Measurements from ENCODE around the gene OSBPL2.

The OSBPL2 gene

DNA sequence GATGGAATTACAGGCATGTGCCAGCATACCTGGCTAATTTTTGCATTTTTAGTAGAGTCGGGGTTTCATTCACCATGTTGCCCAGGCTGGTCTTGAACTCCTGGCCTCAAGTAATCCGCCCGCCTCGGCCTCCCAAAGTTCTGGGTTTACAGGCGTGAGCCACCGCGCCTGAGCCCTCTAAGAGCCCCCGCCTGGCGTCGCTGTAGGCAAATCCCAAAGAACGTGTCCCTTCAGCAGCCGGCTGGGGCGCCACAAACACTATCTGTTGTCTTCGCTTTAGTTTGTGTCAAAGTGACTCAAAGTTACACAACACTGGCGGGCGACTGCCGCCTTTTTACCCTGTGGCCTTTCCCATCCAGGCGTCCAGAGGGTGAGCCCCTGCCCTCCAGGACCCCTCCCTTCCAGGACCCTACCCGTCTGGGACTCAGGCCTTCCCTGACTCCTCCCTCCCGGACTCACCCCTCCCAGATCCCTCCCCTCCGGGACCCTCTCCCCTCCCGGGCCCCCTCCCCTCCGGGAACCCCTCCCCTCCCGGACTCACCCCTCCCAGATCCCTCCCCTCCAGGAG lies 63.5 kb downstream of the OSBPL2 start:
- DNase-seq (ENCODE audit: low spot score) = peak; percentile 99

DNA sequence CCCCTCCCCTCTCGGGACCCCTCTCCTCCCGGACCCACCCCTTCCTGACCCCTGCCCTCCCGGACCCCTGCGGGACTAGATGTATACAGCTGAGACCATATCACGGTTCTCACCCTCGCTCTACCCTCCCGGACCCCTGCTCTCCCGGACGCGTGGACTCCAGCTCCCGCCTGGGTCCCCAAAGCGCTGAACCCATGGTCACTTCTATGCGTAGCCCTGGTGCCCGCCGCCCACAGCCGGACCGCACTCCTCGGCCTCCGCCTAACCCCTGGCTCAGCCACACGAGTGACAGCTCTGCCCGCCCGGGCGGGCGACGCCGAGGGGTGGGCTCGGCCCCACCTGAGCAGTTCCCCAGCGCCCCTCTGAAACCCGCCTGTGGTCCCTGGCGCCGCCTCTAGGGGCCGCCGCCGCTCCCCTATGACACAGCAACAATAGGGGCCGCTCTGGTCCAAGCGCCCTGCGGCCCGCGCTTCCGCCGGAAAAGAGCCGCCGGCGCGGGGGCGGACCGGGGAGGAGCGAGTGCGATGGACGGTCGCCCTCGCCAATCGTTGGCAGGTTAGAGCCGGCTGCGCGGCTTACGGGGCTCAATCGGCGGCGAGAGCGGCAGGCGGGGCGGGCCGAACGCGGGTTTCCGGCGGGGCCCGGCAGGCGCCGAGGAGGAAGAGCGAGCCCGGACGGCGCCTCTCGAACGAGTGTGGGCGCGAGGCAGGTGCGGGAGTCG lies 64.2 kb downstream of the OSBPL2 start, which contains the start of gene ADRM1:
ADRM1 (plus strand) TSS at position 657 of the 721 bp plus-strand sequence. CDS start 572 bp downstream, outside the sequence.
- peak; percentile 97 for DNase-seq (ENCODE audit: low spot score)

DNA sequence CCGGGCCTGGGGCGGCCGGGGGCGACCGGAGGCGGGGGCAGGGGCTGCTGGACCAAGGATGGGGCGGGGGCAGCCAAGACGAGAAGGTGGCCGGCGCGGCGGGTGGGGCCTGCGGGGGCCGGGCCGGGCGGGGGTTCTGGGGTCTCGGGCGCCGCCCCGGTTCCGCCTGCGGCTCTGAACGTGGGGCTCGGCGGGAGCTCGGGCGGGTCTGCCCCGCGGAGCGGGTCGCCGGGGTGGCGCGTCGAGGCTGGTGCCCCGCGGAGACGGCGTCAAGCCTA lies 64.7 kb downstream of the OSBPL2 start:
- DNase-seq (ENCODE audit: low spot score) = no peak

DNA sequence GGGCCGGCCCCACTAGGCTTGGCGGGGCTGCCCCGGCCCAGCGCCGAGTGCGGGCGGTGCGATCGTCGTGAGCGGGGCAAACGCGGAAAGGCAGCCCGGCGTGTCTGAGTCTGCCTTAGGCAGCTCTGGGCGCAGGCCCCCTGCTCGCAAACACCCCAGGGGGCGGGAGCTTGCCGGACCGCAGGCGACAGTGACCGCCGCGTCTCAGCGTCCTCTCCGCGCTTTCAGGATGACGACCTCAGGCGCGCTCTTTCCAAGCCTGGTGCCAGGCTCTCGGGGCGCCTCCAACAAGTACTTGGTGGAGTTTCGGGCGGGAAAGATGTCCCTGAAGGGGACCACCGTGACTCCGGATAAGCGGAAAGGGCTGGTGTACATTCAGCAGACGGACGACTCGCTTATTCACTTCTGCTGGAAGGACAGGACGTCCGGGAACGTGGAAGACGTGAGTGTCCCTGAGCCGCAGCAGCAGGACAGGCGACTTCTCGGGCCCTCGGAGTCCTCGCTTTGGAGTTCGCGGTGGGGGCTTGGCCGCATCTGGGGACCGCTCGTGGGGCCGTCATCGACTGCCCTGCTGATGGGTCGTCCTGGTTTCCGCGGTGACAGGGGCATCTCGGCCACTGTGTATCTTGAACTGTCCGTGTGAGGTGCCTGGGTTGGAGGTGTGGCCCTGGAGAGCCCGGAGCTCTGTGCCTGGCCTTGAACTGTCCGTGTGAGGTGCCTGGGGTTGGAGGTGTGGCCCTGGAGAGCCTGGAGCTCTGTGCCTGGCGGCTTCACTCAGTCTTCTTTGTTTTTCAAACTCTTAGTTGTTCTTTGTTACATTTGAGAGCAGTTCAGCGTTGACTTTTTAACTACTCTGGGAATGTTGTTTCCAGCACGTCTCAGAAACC lies 65.3 kb downstream of the OSBPL2 start:
- peak; percentile 63 for DNase-seq (ENCODE audit: low spot score)

DNA sequence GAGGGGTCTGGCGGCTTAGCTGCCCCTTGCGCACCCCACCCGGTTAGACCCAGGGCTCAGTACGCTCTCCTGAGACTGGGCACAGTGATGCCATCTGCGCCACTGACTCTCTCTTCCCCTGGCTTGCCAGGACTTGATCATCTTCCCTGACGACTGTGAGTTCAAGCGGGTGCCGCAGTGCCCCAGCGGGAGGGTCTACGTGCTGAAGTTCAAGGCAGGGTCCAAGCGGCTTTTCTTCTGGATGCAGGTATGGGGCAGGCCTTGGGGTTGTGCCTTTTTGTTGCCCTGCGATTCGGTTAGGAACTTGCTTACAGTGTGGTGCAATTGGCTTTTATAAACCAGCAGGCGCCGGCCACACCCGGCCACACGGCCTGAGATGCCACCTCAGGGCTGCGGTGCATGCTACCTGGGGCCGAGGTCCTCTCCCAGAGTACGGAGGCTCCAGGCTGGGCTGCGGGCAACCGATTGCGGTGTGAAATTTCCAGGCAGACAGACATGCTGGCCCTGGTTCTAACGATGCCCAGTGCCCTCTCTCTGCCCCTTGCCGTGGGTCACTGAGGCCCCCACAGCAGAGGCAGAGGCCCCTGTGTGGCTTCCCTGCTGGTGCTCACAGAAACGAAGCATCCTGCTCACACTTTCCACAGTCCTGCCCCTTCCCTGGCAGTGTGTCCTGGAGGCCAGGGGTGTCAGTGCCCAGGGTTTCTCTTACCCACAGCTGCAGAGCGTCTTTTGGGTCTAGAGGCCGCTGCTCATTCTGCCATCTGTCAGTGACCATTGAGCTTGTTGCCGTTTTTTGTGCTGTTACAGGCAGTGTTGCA lies 66.2 kb downstream of the OSBPL2 start:
- DNase-seq (ENCODE audit: low spot score) = peak; percentile 36

DNA sequence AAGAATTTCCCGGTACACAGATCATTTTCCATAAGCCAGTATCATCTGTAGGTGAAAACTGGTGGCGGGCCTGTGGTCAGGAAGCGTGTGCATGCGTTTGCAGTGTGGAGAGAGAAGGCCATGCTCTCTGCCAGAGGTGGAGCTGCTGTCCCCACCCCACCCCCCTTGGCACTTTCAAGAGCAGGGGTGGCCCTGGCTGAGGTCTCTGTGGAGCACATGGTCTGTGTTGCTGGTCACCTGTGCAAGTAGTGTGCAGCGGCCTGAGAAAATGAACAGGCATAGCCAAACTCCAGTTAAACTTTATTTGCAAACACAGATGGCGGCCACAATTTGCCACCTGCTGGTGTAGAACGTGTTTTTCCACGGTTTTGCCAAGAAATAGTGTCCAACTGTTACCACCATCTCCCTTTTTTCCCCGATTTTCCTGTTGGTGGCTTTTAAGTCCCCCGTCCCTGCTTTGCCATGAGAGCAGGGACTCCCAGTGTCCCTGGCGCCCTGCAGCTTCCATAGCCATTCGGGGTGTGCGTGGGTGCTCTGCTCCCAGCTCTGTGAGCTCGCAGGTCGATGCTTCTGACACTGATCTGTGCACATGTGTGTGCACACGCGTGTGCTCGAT lies 66.9 kb downstream of the OSBPL2 start:
- peak; percentile 62 for DNase-seq (ENCODE audit: low spot score)

DNA sequence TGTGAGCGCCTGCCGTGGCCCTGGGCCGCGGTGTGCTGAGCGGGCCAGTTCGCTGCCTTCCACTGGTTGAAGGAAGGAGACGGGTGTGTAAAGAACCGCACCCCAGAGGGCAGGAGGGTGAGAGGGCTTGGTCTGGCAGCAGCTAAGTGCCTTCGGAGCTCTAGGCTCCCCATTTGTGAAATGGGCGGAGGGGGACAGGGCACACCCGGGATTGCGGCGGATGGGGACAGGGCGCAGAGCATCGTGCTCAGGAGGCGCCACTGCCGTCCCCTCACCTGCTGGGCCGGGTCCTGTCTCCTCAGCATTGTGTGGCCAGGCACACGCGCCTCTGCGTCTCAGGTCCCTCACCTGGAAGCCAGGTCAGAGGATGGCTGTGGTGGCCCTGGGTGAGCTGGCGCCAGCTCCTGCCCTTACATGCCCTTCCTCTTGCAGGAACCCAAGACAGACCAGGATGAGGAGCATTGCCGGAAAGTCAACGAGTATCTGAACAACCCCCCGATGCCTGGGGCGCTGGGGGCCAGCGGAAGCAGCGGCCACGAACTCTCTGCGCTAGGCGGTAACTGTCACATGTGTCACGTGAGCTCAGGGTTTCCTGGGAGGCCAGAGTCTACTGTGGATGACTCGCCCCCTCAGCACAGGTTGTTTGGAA lies 67.6 kb downstream of the OSBPL2 start:
- DNase-seq (ENCODE audit: low spot score) = peak; percentile 47

DNA sequence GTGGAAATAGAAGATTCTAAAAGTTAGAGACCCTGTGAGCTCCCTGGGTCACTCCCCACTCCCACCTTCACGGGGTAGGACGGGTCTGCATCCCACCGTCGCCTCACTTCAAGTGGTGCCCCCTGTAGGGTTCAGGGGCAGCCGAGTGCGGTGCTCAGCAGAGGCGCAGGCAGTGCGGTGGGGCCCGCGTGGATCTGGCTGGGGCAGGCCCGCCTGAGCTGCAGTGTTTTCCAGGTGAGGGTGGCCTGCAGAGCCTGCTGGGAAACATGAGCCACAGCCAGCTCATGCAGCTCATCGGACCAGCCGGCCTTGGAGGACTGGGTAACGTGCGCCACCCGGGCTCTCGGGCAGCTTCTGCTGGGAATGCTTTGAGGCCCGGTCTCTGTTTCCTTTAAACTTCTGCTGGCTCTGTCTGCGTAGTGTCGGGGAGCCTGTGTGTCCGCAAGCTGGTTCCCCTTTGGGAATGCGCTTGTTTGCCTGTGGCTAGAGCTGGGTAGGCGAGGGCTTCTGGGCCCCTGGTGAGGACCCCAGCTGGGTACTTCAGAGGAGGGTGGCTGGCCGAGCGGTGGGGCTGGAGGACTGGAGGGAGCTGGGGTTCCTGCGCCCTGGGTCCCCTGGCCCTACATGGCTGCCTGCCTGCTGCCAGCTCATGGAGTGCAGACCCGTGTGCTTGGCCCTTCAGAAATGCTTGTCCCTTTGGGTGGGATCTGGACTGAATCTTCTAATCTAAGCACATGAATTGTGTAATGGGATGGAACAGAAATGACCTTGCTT lies 68.3 kb downstream of the OSBPL2 start:
- DNase-seq (ENCODE audit: low spot score) = no peak

DNA sequence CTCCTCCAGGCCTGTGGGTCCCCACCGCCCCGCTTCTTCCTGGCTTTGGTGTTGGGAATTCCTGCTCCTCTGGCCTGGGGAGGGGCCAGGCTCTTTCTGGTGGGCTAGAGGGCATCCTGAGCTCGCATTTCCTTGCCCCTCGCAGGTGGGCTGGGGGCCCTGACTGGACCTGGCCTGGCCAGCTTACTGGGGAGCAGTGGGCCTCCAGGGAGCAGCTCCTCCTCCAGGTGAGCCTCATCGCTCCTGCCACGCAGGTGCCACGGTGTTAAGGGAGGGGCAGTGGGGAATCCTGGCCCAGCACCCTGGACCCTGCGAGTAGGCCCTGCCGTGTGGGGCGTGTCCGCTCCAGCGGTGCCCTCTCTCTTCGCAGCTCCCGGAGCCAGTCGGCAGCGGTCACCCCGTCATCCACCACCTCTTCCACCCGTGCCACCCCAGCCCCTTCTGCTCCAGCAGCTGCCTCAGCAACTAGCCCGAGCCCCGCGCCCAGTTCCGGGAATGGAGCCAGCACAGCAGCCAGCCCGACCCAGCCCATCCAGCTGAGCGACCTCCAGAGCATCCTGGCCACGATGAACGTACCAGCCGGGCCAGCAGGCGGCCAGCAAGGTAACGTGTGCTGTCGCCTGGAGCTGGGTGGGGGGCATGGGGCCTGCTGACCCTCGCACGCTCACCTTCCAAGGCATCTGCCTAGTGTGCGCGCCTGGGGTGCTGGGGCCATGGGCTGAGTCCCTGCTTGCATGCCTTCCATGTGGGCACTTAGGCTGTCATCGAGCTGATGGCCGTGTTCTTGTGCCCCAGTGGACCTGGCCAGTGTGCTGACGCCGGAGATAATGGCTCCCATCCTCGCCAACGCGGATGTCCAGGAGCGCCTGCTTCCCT lies 69.1 kb downstream of the OSBPL2 start:
- no peak for DNase-seq (ENCODE audit: low spot score)

DNA sequence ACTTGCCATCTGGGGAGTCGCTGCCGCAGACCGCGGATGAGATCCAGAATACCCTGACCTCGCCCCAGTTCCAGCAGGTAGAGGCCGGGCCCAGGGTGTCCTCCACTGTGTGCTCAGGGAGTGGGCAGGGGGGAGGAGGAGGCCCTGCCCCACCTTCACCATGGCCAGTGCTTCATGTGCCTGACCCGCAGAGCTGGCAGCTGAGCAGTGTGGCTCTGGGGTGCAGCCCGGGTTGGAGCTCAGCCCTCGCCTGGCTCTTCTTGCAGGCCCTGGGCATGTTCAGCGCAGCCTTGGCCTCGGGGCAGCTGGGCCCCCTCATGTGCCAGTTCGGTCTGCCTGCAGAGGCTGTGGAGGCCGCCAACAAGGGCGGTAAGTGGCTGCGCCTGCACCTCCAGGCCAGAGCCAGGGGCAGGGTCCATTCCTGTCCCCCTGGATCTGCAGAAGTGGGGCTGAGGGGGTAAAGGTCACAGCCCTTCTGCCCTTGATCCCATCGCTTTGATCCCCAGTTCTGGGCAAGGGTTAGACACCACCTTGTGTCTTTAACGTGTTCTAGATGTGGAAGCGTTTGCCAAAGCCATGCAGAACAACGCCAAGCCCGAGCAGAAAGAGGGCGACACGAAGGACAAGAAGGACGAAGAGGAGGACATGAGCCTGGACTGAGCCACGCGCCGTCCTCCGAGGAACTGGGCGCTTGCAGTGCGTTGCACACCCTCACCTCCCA lies 69.9 kb downstream of the OSBPL2 start:
- DNase-seq (ENCODE audit: low spot score) = no peak

DNA sequence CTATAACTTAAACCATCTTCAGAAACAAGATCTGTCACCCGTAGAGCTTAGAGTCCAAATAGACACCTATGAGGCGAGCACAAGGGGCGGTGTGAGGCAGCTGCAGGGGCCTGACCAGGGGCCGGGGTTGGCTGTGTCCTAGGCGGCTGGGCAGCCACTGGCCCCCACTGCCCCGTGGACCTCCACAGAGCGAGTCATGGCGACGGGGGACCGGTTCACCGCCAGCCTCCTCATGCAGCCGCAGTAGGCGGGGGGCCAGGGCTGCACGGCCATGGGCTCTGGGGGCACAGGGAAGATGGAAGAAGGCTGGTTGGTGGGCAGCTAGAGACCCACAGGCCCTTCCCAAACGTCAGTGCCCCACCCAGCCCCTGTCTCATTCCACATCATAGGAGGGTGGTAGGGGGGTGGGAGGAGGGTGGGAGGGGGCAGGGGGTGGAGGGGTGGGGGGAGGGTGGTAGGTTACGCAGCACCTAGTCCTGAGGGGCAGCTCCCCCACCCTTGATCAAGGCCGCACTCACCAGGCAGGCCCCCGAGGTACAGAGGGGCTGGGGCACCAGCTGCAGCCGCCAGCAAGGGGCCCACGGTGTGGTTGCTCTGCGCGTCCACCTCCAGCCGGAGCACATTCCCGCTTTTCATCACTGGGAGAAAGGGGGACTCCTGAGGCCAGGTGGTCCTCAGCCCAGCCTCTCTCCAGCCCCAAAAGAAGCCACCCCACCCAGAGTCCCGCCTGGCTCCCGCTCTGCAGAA lies 71.0 kb downstream of the OSBPL2 start:
- no peak for DNase-seq (ENCODE audit: low spot score)

DNA sequence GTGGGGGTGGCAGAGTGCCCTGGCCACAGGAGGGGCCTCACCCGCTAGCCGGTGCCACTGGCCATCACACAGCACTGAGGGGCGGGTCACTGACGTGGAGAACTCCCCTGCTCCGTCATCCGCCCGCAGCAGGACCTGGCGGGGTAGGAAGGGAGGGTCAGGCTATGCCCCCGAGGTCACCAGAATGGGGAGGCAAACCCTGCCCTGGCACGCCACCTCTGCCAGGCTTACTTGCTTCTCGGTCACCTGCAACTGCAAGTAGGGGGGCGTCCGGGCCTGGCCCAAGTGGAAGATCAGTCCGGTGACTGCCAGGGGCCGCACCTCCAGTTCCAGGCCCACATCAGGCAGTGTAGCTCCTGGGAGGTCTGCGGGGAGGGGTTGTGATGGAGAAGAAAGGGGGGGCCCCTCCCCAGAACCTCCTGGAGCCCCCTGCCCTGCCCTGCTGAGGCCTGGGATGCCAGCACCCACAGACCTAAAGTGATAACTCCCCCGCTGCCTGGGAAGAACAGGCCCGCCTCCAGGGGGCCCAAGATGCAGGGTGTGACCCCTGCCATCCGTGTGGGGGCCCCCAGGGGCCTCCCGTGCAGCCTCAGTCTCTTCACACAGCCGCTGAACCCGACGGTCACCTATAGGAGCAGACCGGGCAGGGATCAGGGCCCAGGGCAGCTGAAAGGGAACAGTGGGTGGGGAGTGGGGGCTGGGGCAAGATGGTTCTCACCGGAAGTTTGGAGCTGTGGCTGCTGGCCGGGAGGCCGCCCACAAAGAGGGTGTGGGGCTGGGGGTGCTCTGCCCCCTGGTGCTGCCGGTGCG lies 71.8 kb downstream of the OSBPL2 start:
- DNase-seq (ENCODE audit: low spot score) = no peak

DNA sequence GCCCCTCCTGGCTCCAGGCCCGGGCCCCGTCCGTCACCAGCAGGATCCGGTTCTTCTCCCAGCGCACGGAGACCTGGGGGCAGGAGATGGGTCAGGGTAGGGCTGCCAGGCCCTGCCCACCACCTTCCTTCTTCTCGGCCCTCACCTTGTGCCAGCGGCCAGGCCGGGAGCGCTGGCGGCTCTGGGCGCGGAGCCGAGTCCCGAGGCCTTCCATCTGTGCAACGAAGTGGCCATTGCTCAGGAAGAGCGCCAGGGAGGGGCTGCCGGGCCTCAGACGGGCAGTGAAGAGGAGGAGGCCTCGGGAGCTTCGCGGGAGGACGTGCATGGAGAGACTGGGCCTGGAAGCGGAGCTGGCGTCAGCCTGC lies 72.4 kb downstream of the OSBPL2 start:
- DNase-seq (ENCODE audit: low spot score) = no peak

DNA sequence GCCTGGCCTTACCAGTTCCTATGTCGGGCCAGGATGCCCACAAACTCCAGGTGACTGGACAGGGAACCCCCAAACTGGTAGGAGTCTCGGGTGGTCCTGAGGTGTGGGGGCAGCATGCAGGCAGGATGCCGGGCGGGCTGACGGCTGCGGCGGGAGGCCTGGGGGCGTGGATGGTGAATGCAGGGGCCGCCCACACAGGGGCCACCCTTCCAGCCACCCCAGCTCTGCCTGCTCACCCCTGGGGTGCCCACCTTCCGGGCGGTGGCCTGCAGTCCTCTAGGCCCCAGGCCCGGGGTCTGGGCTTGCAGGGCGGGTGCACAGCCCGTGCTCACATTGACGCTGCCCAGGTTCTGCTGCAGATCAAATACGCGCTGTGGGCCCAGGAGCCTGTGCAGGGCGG lies 72.8 kb downstream of the OSBPL2 start:
- no peak for DNase-seq (ENCODE audit: low spot score)

DNA sequence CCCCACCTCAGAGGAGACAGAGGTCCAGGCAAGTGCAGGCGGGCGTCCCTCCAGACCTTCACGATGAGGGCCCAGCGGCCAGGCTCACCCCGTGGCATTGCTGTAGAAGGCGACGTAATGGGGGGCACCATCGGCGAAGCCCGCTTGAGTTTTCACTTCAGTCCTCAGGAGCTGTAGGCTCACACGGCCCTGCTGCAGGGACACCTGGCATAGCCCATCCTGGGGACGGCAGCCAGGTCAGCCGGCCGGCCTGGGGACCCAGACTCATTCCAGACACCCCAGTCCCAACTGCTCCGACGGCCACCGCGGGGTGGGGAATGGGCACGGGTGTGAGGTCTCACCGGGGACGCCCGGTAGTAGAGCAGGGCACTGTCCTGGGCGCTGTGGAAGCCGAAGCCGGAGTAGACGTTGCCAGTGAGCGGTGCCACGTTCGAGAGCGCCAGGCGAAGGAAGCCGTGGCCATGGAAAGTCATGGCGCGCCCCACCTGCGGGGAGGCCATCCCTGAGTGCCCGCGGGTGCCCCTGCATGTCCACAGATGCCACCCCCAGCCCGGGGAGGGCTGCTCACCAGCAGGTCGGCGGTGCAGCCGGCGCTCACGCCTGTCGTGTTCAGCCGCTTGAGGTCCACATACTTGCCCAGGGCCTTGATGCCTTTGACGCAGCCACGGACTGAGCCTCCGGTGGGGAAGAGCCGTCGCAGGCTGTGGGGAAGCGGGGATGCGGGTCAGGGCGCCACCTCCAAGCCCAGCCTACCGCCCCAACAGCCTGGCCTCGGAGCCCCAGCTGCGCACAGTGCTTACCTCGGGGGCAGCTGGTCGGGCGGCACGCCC lies 73.7 kb downstream of the OSBPL2 start:
- no peak for DNase-seq (ENCODE audit: low spot score)

DNA sequence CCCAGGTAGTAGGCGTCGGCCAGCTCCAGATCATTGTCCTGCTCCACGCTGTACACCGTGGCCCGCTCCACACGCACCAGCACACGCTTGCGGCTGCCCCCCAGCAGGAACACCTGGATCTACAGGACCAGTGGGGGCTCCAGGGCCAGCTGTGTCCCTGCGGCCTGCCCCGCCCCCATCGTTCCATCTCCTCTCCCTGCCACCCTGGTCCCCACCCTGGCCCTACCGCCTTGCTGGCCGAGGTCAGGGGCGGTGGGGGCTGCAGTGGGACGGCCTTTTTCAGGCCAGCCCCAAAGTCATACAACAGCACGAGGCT lies 74.3 kb downstream of the OSBPL2 start:
- no peak for DNase-seq (ENCODE audit: low spot score)

DNA sequence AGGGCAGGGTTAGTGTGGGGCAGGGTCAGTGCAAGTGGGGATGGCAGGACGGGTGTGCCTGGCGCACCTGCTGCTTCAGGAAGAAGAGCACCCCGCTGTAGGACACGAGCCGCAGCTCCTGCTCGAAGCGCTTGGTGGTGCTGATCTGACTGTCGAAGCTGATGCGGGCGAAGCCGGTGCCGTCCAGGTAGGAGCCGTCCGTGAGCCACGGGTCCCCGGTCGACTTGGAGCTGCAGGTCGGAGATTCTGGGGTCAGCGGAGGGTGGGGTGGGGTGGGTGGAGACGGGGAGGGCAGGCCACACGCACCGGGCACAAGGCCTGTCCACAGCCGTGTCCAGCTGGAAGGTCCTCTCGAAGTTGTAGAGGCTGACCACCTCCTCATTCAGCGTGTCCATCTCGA lies 74.7 kb downstream of the OSBPL2 start:
- DNase-seq (ENCODE audit: low spot score) = no peak

Data from RKO (cell line).